Progenitor cell of endocrine pancreas (in vitro differentiated cells): ENCODE results near the gene MPPED1. TPM values are rescaled to one million over a fixed set of nuclear protein-coding genes. Genes with fewer than 3 reads are reported as not detected.

Experiments used
- DNase-seq: peaks from one replicate; pipeline ENCODE4 v3.0.0; 2021; ENCODE audit warnings: low spot score; ENCODE audit not compliant: unreplicated experiment
- H3K27ac Mint-ChIP-seq: 2 replicates; pipeline ENCODE4 v1.8.0; 2021; ENCODE audit warnings: mild to moderate bottlenecking, moderate library complexity, mixed read lengths
- H3K27me3 Mint-ChIP-seq: 2 replicates; pipeline ENCODE4 v1.8.0; 2021; ENCODE audit warnings: mixed read lengths
- H3K36me3 Mint-ChIP-seq: 2 replicates; pipeline ENCODE4 v1.8.0; 2022; ENCODE audit warnings: mixed read lengths; ENCODE audit not compliant: insufficient read depth
- H3K4me1 Mint-ChIP-seq: 2 replicates; pipeline ENCODE4 v1.8.0; 2021; ENCODE audit warnings: low read depth, mixed read lengths
- H3K4me3 Mint-ChIP-seq: 2 replicates; pipeline ENCODE4 v1.8.0; 2021; ENCODE audit warnings: low read depth, mild to moderate bottlenecking, moderate library complexity, mixed read lengths
- H3K9me3 Mint-ChIP-seq: 2 replicates; pipeline ENCODE4 v1.8.0; 2021; ENCODE audit warnings: low read depth, mixed read lengths
- CTCF ChIP-seq: fragments of 200-600 bp; sonication (generic); IDR thresholded peaks from one replicate; pipeline ENCODE4 v1.5.0; 2021; ENCODE audit warnings: antibody characterized with exemption, mild to moderate bottlenecking; ENCODE audit not compliant: unreplicated experiment
- total RNA-seq: library from RNA; stranded (reverse); gene quantifications from 2 replicates; pipeline ENCODE4 v1.2.1, GENCODE V29; 2021

Gene MPPED1
- total RNA-seq, 1 donor from 2014 or later: 0.96 TPM

GRCh38 chr22:43441216-43441615, 29.4 kb downstream of the MPPED1 start:
- no peak for DNase-seq
- Mint-ChIP-seq H3K27me3 (peaks cover 40% of the 10 kb centered on the region), H3K36me3 (no peaks in the 10 kb centered on the region), H3K9me3 (no peaks in the 10 kb centered on the region), H3K4me3 (no peak overlapping the region), H3K4me1 (peaks cover 5% of the 10 kb centered on the region), H3K27ac (no peak overlapping the region)
- no peak for TF ChIP-seq CTCF

- no peak overlapping the region for H3K27ac Mint-ChIP-seq
- peaks cover 44% of the 10 kb centered on the region for H3K27me3 Mint-ChIP-seq
- DNase-seq: no peak
- H3K36me3 Mint-ChIP-seq: no peaks in the 10 kb centered on the region
- no peaks in the 10 kb centered on the region for H3K4me1 Mint-ChIP-seq
- no peak overlapping the region for H3K4me3 Mint-ChIP-seq
- no peaks in the 10 kb centered on the region for H3K9me3 Mint-ChIP-seq
- TF ChIP-seq CTCF: no peak
Observed at GRCh38 chr22:43441751-43442150, 29.9 kb downstream of the MPPED1 start.

GRCh38 chr22:43442386-43443151, 30.8 kb downstream of the MPPED1 start:
- no peak overlapping the region for H3K27ac Mint-ChIP-seq
- H3K36me3 Mint-ChIP-seq: no peaks in the 10 kb centered on the region
- no peaks in the 10 kb centered on the region for H3K9me3 Mint-ChIP-seq
- TF ChIP-seq CTCF: no peak
- no peaks in the 10 kb centered on the region for H3K4me1 Mint-ChIP-seq
- H3K4me3 Mint-ChIP-seq: no peak overlapping the region
- DNase-seq: no peak
- peaks cover 49% of the 10 kb centered on the region for H3K27me3 Mint-ChIP-seq

- Mint-ChIP-seq H3K4me1 (no peaks in the 10 kb centered on the region), H3K27ac (no peak overlapping the region), H3K27me3 (peaks cover 43% of the 10 kb centered on the region), H3K4me3 (no peak overlapping the region), H3K9me3 (no peaks in the 10 kb centered on the region), H3K36me3 (no peaks in the 10 kb centered on the region)
- DNase-seq: no peak
- TF ChIP-seq CTCF: no peak
Observed at GRCh38 chr22:43443152-43443471, 31.3 kb downstream of the MPPED1 start.

- Mint-ChIP-seq H3K4me3 (no peak overlapping the region), H3K4me1 (no peaks in the 10 kb centered on the region), H3K27ac (no peak overlapping the region), H3K36me3 (no peaks in the 10 kb centered on the region), H3K9me3 (no peaks in the 10 kb centered on the region), H3K27me3 (peaks cover 24% of the 10 kb centered on the region)
- TF ChIP-seq CTCF: no peak
- no peak for DNase-seq
Observed at GRCh38 chr22:43446037-43446803, 34.4 kb downstream of the MPPED1 start.
